Subcutaneous preadipocyte (primary cell): Measurements from ENCODE around the gene ZSCAN25. TPM values are rescaled to one million over a fixed set of nuclear protein-coding genes. Genes with fewer than 3 reads are reported as not detected.

Experiments
- total RNA-seq: library from RNA; depleted of rRNA; stranded (reverse); fragments of >200 nt; gene quantifications from 2 replicates; pipeline ENCODE4 v1.2.3, GENCODE V29; 2012

ZSCAN25 gene
- 8.8 and 9.2 TPM in 2 replicates for total RNA-seq

GRCh38 chr7:99616359-99617191 lies at the start of gene ZSCAN25:
Gene ZSCAN25 (plus strand): TSS chr7:99616946. CDS start chr7:99619607, 2,661 bp downstream.

DNA sequence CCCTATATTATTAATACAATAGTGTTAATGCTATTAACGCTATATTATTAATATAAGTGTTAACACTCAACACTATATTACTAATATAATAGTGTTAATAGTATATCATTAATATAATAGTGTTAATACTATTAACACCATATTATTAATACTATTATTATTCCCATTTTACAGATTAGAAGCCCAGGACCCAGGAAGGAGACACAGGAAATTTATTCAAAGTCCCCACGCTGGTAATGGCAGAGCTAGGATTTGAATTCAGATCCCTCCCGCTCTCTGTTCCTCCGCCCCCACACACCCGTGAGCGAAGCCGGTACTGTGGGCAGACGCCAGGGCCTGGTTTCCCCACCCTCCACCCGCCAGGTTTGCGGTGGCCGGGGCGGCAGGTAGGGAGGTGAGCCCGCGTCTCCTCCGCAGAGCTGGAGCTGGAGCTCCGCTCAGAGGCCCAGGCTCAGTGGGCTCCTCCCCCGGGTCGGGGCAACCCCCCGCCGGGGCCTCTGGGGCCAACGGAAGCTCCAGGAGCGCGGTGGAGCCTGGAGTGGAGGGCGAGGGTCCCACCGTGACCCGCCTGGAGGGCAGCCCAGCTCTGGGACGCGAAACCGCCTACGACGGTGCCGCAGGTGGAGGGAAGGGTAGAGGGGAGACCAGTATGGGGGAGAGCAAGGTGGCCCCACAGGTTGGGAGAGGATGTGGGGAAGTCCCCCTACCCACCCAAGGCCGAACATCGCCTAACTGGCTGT lies 18.8 kb upstream of the ZSCAN25 start, which contains the start of gene TMEM225B:
TSS of gene TMEM225B (plus strand) at position 506 of the 740 bp plus-strand sequence. CDS start 6,122 bp downstream, outside the sequence.

DNA sequence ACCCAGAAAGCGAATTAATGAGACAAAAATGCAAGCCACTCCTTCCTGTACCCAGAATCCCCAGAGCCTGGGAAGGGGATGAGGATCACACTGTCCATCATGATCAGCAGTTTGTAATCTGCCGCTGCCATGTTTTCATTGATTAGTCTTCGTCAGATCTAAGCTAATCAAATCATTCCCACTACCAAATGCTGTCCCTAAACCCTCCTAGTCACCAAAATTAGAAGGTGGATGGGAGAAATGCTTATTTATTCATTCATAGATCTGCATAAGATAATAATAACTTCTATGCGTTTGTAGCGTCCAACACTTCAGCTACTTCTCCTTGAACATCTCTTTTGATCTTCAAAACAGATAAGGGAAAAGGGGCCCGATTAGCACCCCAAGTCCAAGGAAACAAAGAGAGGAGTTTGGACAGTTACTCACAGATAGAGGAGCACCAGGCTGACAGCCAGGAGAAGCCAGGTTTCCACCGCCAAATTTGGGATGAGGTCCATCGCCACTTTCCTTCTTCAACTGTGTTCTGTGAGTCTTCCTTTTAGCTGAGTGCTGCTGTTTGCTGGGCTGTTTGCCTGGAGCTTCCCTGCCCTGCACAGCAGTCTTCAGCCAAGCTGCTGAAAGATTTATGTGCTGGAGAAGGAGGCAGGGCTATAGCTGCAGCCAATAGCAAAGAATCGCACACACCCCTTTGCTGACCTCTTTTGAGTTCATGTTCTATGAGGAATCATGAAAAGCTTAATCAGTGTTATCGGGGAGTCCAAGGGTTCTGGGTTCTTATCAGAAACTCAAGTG lies 62.9 kb downstream of the ZSCAN25 start, which contains the start of gene CYP3A5:
TSS of gene CYP3A5 (minus strand) at position 597 of the 792 bp plus-strand sequence. CDS start at position 497, 100 bp downstream.

Other genes with a start within 250 kb of the ZSCAN25 start
- 311 and 344 TPM in 2 replicates for gene ARPC1B, start 242.2 kb upstream of the ZSCAN25 start, total RNA-seq
- 39.7 and 40.3 TPM in 2 replicates for gene PDAP1, start 208.3 kb upstream of the ZSCAN25 start, total RNA-seq
- 78.8 and 101 TPM in 2 replicates for gene BUD31, start 208.0 kb upstream of the ZSCAN25 start, total RNA-seq
- 7.0 and 8.6 TPM in 2 replicates for gene PTCD1, start 178.1 kb upstream of the ZSCAN25 start, total RNA-seq
- gene CPSF4, start 178.0 kb upstream of the ZSCAN25 start, total RNA-seq: 31.6 and 46.7 TPM in 2 replicates
- 325 and 566 TPM in 2 replicates for gene ATP5MF, start 150.8 kb upstream of the ZSCAN25 start, total RNA-seq
- gene ZNF789, start 144.1 kb upstream of the ZSCAN25 start, total RNA-seq: 6.6 and 6.8 TPM in 2 replicates
- gene ZNF394, start 116.7 kb upstream of the ZSCAN25 start, total RNA-seq: 19.5 and 27.2 TPM in 2 replicates
- gene ZKSCAN5, start 112.3 kb upstream of the ZSCAN25 start, total RNA-seq: 8.8 and 13.1 TPM in 2 replicates
- 6.6 and 7.2 TPM in 2 replicates for gene FAM200A, start 64.8 kb upstream of the ZSCAN25 start, total RNA-seq
- gene ZNF655, start 58.3 kb upstream of the ZSCAN25 start, total RNA-seq: 55.5 and 71.0 TPM in 2 replicates
- gene TMEM225B, start 18.7 kb upstream of the ZSCAN25 start, total RNA-seq: 0.39 and 0.73 TPM in 2 replicates
- gene CYP3A5, start 63.0 kb downstream of the ZSCAN25 start, total RNA-seq: 2.0 and 4.0 TPM in 2 replicates
- not detected in 2 replicates for gene CYP3A7, start 118.2 kb downstream of the ZSCAN25 start, total RNA-seq
- gene CYP3A4, start 167.2 kb downstream of the ZSCAN25 start, total RNA-seq: not detected in 2 replicates
- gene CYP3A43, start 211.1 kb downstream of the ZSCAN25 start, total RNA-seq: not detected in 2 replicates